Kidney capillary endothelial cell (primary cell): ENCODE data around the gene ZNF438.
"Not testable (repeated sequence)": the region's sequence is repeated elsewhere in the genome, so short reads cannot be mapped to it uniquely, and the experiment has no call there.

Experiments
- DNase-seq: peaks from one replicate; pipeline ENCODE4 v3.0.0-alpha.2; 2018; ENCODE audit warnings: low spot score

ZNF438 gene

DNA sequence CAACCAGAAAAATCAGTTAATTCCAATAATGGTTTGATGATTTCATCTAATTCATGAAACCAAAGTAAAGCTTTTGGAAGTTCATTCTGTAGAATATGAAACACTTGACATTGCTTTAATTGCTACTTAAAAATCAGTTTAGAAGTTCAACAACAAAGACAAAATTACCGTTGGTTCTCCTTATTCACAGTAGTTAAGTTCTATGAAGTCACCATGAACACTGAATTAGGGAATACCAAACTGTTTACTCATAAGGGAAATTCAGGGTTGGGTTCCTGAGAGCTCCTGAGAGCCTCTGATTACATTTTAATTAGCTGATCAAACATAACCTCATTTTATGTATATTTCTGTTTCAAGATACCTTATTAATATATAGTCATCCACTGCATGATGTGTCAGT, 46.2 kb downstream of the ZNF438 start:
- peak; percentile 74 for DNase-seq

DNA sequence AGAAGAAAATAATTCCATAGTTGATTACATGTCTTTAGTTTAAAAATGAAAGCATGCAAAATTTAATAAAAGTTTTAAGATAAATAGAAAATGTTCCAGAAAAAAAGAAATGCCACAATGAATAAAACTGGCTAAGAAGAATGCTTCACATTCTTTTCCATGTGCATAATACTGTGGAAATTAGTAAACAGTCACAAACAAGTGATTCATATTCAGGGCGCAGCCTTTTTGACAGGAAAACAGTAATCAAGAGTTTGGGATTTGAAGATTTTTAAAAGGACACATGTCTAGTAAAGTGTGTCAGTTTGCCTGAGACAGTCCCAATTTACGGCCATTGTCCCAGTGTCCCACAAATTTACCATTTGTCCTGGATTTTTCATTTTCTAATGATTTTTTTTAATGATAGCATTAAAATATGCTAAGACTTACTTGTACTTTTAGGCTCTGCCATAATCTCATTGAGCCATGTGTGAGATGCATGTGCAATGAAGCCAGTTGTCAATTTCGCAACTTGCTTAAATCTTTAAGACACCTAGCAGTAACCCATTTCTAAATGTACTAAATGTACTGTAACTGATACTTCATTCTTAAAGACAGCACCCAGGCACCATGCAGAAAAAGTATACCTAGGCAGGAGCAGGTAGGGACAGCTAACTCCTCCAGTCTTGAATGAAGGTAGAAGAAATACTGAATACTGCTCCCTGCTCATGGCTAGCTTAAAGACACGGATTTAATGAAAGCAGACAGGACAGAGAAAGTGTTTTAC, 46.9 kb downstream of the ZNF438 start:
- peak; percentile 87 for DNase-seq

DNA sequence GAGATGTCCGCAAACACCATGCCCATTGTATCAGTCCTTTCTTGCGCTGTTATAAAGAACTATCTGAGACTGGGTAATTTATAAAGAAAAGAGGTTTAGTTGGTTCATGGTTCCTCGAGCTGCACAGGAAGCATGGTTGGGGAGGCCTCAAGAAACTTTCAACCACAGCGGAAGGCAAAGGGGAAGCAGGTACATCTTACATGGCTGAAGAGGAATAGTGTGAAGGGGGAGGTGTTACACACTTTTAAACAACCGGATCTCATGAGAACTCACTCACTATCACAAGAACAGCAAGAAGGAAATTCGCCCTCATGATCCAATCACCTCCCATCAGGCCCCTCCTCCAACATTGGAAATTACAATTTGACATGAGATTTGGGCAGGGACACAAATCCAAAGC, 48.5 kb downstream of the ZNF438 start:
- not testable (repeated sequence) for DNase-seq

DNA sequence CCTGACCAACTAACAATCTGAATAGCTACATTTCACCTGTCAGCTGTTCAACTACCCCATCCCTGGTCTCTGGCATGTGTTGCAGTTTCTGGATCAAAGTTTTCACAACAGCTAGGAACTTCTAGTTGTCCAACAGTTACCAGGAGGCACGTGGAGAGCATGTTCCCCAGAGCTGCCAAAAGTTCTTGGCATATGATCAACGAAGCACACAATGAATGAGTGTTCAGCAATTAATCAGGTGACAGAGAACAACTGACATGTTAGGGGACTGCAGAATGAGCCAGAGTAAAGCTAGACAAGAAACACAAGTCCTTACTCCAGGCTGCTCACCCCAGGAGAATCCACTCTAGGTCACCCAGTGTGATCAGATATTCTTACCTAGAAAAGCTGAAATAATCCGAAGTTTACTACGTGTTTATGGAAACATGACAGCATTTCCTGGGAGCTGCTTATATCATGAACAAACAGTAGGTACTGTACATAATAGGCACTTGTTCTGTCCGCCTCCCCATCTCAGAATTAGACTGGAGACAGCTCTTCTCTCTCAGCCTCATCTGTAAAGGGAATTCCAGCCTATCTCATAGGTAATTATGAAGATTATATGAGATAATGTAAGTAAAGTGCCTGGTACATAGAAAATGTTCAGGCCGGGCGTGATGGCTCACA, 50.6 kb downstream of the ZNF438 start:
- no peak for DNase-seq

DNA sequence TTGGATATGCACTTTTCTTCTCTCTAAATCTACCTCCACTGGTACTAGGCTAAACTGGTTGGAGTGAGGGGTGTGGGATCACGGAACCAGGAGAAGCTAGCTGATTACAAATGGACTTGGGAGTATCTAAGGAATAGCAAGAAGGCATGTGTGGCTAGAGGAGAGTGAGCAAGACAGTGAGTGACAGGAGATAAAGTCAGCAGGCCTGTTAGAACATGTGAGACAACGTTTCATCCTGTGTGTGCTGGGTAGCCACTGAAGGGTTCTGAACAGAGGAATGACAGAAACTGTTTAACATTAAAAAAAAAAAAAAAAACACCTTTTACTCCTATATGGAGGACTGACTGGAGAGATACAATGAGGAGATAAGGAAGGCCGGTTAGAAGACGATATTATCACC, 51.7 kb downstream of the ZNF438 start:
- DNase-seq, result no peak

DNA sequence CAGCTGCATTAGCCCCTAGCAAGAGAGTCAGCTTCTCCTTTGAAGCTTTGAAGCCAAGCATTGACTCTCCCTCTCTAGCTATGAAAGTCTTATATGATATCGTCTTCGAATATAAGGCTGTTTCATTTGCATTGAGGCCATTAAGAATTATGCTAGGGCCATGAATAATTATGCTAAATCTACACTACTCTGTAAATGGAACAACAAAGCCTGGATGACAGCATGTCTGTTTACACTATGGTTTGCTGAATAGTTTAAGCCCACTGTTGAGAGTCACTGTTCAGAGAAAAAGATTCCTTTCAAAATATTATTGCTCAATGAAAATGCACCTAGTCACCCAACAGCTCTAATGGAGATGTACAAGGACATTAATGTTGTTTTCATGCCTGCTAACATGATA, 52.8 kb downstream of the ZNF438 start:
- DNase-seq, result no peak

DNA sequence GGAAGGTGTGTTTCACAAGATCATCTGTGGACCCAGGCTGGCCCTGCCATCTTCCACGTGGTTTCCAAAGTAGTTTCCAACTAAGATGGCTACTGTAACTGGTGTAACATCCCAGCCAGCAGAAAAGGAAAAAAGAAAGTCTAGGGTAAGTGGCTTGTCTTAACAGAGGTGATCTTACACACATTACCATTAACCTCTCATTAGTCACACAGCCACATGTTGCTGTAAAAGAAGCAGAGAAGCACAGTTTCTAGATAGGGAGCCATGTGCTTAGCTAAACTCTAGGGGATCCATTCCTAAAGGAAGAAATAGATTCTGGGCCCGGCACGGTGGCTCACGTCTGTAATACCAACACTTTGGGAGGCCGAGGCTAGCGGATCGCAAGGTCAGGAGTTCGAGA, 54.3 kb downstream of the ZNF438 start:
- DNase-seq, result no peak

DNA sequence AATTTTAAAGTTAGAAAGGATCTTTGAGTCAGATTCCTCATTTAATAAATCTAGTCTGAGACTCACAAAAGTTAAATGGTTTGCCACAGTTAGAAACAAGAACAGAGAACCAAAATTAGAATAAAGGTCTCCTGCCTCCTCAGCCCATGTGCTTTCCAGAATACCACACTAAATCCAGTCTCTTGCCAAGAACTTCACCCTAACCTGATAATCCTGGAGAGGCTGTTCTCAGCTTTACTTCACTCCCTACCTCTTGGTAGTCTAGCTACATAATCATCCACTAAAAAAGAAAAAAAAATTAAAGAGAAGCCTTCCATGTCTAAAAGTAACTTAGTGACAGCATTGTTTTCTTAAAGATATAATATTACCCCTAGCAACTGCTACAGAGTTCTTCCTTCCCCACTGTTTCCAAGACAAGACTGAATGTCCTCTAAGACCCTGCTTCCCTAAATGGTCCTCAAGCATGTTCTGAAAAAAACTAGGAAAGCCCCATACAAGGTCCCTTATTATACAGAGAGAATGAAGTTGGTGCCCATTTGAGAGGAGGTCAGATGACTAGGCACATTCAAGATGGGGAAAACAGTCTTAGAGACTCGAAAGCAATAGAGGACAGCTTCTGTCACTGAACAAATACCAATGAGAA, 56.8 kb downstream of the ZNF438 start:
- DNase-seq, result no peak

DNA sequence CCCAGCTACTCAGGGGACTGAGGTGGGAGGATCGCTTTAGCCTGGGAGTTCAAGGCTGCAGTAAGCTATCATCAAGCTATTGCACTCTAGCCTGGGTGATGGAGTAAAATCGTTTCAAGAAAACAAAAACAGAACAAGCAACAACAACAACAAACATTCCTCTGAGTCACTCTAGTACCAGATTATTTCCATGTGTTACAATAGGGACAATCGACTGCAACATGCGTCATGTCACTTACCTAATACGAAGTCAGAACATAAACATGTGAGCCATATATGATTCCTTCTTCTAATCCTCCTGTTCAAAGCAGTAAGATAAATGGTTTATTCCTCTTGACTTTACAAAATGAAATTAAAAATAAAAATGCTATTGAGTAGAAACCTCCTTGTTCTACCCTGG, 57.3 kb downstream of the ZNF438 start:
- DNase-seq, result no peak

DNA sequence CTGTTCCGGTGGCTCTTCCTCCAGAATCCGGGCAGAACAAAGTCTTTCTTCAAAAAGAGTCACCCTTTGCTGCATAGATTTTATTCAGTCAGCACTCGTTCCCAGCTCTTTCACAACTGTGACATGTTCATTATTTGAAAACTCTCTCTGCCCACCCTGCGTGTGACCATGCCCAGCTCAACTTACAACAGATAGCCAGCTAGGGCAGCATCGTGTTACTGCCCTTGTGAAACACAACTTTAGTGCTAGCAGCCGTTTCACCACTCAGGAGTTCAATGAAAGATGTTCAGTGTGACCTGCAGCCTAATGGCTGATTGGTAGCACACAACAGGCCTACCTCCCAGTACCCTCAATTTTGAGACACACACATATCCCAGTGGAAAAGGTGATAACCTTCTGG, 57.9 kb downstream of the ZNF438 start:
- DNase-seq, result no peak

DNA sequence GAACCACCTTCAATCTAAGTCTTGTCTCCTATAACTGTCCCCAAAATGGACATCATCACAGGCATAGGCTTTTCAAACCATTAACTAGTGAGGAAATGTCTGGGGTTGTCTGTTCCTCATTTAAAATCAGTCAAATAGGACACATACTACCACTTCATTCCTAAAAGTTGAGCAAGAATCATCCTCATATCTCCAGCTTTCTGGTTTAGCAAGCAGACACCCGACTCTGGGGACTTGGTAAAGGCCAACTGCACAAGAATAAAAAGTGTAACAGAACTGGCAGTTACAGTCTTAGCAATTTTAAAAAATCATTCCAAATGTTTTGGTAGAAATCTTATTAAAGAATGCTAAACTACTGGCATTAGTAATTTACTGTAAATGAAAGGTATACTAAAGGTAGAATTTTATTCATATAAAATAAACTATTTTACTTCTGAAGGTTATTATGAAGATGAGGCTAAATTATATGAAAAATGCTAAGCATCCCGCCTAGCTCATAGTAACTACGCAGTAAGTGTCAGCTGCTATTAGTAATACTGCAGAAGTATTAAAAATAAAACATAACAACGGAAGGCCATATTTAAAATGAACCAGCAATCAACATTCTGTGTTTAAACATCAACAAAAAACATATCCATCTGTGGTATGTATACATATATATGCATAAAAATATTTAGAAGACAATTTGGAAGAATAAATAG, 60.8 kb downstream of the ZNF438 start:
- no peak for DNase-seq

DNA sequence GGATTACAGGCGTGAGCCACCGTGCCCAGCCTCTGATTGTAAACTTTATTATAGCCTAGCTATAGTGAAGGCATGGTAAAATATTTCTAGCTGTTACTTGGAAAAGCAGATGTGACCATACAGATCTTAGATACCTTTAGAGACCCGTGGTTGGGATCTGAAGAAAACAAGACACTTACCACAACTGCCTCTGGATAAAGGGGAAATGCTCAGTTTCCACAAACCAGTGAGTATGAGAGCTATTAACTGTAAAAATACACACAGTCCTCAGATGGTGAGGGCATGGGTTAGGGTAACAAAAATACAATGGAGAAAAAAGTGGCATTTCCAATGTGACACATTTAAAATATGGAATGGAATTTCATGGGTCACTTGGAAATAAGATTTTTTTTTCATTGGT, 63.0 kb downstream of the ZNF438 start:
- DNase-seq, result no peak

DNA sequence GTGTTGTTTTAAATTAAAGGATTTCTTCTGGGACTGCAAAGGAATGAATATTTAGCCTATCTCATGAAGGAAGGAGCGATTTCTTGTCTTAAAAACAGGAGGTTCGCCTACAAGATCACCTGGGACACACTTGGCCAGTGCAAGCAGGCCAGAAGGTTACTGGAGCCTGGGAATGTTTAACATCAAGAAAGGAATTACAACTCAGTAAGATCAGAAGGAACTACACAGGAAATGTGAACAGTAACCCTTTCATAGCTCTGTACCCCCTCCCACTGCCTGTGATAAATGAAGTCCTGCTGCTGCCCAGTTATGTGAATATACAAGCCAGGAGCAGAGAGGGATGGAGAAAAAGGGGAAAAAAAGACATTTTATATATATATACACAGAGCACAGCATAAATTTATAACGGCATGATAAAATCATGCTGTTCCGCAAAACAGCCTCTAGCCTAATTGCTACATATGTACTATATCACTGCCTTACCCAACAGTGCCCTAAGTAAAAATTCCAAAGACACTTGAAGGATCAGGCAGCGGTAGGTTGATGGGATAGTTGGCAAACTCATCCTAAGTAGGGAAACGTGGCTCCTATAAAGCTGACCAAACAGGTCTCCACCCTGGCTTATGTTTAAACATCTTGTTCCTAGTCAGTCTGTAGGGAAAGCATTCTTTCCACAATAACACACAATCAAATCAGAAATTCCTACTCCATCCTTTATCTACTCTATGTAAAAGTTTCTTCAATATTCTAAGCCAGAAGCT, 63.8 kb downstream of the ZNF438 start:
- DNase-seq, result no peak

DNA sequence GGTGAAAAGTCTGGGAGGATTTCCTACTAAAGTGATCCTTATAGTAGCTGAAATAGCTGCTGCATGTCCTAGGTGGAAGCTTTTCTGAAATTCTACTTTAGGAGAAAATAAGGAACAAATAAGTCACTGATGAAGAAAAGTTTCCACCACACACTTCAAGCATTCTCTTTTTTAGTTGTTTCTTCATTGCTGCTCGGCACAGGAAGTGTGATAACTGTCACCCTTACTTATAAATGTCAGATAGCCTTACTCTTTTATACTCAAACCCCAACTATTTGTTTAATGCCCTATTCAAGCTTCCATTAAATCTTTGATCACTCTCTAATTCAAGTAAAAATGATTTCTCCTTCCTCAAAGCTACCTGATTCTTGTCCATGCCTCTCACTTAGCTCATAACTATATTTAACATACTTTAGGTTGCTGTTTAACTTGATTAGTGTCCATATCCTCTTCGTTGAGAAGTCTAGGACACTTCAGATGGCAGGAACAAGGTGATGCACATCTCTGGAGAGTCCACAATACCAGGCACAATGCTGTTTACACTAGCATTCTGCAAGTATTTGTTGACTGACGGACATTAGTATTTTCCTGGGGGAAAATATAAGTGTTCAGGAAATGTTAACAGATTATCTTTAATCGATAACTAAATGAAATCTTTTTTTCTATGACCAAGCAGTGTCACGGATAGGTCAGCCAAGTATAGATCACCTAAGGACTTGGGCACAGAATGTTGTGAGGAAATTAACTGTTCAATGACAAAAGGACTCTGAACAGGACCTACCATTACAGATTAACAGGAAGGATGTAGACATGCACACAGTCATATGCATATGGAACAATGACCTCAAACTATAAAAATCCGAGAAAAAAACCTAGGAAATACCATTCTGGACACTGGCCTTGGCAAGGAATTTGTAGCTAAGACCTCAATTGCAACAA, 67.4 kb downstream of the ZNF438 start:
- peak; percentile 94 for DNase-seq

DNA sequence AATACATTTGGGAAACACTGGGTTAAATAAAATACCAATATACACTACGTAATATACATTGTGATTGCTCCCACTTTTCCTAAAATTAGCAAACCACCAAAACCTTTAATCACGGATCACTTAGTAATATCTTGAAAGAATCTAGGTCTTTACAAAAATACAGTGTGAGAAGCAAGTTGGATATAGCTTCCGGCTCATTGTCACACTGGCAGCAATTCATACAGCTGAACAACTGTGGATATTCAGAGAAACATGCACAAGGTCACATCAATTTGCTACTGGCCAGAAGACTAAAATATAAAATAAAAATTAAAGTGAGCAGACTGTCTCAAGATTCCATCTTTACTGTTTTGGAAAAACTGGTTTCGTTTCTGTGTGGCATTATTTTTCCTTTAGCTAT, 69.1 kb downstream of the ZNF438 start:
- no peak for DNase-seq

DNA sequence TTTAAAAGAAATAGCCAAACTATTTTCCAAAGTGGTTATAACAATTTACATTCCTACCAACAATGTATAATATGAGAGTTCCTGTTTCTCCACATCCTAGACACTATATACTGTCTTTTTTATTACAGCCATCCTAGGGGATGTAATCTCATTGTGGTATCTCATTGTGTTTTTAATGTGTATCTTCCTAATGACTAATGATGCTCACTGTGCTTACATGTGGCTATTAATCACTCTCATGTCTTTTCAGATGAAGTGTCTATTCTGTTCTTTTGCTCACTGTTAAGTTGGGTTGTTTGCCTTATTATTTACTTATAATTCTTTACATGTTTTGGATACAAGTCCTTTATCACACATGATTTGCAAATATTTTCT, 71.8 kb downstream of the ZNF438 start:
- no peak for DNase-seq

DNA sequence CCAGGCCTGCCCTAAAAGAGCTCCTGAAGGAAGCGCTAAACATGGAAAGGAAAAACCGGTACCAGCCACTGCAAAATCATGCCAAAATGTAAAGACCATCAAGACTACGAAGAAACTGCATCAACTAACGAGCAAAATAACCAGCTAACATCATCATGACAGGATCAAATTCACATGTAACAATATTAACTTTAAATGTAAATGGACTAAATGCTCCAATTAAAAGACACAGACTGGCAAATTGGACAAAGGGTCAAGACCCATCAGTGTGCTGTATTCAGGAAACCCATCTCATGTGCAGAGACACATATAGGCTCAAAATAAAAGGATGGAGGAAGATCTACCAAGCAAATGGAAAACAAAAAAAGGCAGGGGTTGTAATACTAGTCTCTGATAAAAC, 82.4 kb downstream of the ZNF438 start:
- not testable (repeated sequence) for DNase-seq

DNA sequence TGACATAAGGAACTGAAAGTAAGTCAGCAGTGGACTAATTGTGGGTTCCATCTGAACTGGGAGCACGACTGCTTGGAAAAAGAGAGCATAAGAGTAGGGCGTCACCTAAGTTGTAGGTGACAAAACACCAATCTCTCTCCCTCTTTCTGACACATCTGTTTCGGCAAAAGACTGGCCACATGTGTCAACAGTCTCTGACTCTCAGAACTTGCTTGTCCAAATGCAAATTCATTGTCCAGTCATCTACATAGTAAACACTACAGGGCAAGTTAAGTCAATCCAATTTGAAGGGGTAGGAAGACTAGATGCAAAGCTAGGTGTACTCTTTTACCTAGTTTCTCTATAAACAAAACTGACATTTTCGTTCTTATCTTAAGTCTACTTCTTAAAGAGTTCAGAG, 87.7 kb downstream of the ZNF438 start:
- DNase-seq, result no peak

DNA sequence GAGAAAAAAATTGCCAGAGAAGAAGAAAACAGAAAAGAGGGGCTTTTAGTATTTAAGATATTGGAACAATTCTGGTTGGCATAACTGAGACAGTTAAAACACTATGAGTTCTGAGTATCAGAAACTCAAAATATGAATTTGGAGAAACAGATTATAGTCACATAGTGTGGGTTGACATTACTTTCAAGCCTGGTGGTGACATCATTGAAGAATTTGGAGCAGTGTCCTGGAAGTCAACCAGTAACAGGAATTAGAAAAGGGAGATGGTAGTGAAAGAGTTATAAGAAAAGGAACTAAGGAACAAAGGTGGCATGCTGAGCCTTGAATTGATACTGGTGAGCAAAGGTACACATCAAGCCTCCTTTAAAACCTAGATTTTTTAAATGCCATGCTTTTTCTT, 88.2 kb downstream of the ZNF438 start:
- DNase-seq, result no peak

DNA sequence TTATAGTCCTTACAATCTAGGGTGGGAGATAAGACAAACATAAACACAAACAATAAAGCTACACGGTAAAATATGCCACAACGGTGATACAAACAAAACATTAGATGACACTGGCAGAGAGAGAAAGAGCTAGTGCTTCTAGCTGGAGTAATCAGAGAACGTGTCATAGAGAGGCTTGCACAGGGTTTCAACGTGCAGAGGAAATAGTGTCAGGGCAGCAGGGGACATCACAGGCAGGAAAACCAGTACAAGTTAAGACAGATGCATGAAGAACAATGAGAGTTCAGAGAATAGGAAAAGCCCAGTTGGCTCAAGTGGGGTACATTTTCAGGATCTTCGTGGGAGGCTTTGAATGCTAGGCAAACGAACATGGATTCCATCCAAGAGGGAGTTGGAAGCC, 91.4 kb downstream of the ZNF438 start:
- peak; percentile 32 for DNase-seq
